Fibroblast of skin of left biceps (primary cell): ENCODE measurements around the gene PWWP2A.
A peak's percentile ranks its signal among the peaks of the same experiment; 100 is the strongest.
"Not testable (repeated sequence)": the region's sequence is repeated elsewhere in the genome, so short reads cannot be mapped to it uniquely, and the experiment has no call there.

Experiments used
- DNase-seq, 2 experiments: peaks; one replicate each; pipeline ENCODE4 v3.0.0-alpha.2; 2013; ENCODE audit warnings: low read depth in 2 of 2

The PWWP2A gene, protein sequence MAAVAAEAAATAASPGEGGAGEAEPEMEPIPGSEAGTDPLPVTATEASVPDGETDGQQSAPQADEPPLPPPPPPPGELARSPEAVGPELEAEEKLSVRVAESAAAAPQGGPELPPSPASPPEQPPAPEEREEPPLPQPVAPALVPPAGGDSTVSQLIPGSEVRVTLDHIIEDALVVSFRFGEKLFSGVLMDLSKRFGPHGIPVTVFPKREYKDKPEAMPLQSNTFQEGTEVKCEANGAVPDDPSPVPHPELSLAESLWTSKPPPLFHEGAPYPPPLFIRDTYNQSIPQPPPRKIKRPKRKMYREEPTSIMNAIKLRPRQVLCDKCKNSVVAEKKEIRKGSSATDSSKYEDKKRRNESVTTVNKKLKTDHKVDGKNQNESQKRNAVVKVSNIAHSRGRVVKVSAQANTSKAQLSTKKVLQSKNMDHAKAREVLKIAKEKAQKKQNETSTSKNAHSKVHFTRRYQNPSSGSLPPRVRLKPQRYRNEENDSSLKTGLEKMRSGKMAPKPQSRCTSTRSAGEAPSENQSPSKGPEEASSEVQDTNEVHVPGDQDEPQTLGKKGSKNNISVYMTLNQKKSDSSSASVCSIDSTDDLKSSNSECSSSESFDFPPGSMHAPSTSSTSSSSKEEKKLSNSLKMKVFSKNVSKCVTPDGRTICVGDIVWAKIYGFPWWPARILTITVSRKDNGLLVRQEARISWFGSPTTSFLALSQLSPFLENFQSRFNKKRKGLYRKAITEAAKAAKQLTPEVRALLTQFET

GRCh38 chr5:160119142-160119904 is at the start of gene PWWP2A:
Gene PWWP2A (minus strand): TSS chr5:160119450. CDS start chr5:160119388, 62 bp downstream.
- peak; percentile 100 for DNase-seq

- DNase-seq: no peak
These were observed 48.4 kb upstream of the PWWP2A start for GRCh38 chr5:160167624-160168165.

- no peak for DNase-seq
These were observed 47.8 kb upstream of the PWWP2A start for GRCh38 chr5:160166973-160167623.

DNA sequence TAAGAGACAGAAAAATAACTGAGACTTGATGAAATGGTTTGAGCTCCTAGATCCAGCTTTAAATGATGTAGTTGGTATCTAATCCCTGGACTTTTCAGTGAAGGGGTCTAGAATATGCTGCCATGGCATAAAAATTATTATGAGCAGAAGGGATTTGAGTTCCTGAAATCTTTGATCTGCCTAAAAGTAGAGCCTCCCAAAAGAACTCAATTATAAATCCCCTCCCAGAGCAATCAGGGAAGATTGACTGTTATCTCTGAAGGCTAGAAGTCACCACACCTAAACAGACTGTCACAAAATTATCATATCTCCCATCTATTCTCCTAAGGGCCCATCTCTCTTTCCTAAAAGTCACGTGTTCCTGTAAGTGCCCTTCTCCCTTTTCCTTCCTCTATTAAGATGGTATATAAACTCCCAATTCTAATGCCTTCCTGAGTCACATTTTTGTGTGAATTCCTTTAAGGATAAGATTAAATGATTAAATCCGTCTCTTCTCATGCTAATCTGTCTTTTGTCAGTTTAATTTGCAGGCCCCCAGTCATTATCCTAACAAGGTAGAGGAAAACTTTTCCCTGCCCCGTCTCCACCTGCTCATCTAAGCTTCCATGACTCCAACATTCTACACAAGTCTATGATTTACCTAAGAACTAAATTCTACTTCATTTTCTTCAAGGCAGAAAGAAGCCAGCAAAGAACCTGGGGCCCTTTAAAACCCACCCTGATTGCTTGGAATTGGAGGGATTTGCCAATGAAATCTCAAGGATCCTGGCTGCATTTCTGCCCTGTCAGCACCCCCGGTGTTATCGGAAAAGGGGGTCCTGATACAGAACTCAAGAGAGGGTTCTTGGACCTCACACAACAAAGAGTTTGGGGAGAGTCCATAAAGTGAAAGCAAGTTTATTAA is 47.1 kb upstream of the PWWP2A start:
- DNase-seq: no peak

DNA sequence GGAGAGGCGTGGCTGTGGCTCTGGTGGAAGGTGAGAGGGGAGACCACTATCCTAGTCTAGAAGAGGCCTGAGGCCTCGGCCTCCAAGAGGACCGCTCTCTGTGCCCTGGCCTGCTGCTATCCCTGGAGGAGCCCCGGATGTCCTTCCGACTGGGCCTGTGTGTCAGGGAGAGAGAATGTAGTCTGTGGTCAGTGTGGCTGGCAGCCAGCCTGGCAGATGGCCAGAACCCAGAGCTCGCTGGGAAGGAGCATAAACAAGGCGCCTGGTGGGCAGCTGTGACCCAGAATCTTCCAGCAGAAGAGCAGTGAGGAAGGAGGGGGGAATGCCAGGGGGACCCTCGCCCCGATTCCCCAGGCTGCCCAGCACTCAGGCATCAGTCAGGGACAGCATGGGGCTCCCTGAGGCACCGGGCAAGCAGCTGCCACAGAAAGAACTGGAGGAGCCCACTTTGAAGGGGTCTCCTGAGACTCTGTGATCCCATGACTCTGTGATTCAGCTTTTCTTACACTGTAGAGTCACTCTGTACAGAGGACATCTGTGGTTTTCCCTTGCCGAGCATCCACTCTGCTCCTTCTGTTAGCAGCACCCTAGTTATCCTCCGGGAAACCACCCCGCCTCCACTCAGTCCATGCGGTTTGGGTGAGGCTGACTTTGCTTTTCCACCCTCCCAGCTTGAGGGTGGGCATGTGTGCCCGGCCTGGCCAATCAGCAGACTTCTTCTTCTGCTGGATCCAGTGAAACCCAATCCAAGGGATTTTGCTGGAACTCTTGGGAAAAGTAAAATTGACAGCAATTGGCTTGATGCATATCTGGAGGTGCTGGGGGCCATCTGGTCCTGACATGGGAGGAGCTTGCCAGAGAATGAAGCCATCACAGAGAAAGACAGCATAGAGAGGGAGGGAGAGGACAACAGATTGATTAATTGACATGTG is 46.2 kb upstream of the PWWP2A start:
- DNase-seq: peak; percentile 96

- DNase-seq: no peak
These were observed 43.7 kb upstream of the PWWP2A start for GRCh38 chr5:160162910-160163309.

DNA sequence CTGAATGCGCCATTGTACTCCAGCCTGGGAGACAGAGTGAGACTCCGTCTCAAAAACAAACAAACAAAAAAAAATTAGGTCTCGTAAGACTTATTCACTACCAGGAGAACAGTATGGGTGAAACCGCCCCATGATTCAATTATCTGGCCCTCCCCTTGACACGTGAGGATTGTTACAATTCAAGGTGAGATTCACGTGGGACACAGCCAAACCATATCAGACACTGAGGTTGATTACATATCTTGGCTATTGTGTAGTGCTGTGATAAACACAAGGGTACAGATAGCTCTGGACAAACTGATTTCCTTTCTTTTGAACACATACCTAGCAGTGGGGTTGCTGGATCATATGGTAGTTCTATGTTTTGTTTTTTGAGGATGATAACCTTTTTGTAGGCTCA is 42.4 kb upstream of the PWWP2A start:
- no peak for DNase-seq

DNA sequence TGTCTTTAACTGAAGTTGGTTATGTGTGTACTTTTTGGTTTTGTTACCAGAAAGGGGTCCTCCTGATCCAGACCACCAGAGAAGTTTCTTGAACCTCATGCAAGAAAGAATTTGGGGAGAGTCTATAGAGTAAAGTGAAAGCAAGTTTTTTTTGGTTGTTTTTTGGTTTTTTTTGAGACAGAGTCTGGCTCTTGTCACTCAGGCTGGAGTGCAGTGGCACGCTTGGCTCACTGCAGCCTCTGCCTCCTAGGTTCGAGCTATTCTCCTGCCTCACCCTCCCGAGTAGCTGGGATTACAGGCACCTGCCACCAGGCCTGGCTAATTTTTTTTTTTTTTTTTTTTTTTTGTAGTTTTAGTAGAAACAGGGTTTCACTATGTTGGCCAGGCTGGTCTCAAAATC is 41.6 kb upstream of the PWWP2A start:
- DNase-seq: not testable (repeated sequence)

DNA sequence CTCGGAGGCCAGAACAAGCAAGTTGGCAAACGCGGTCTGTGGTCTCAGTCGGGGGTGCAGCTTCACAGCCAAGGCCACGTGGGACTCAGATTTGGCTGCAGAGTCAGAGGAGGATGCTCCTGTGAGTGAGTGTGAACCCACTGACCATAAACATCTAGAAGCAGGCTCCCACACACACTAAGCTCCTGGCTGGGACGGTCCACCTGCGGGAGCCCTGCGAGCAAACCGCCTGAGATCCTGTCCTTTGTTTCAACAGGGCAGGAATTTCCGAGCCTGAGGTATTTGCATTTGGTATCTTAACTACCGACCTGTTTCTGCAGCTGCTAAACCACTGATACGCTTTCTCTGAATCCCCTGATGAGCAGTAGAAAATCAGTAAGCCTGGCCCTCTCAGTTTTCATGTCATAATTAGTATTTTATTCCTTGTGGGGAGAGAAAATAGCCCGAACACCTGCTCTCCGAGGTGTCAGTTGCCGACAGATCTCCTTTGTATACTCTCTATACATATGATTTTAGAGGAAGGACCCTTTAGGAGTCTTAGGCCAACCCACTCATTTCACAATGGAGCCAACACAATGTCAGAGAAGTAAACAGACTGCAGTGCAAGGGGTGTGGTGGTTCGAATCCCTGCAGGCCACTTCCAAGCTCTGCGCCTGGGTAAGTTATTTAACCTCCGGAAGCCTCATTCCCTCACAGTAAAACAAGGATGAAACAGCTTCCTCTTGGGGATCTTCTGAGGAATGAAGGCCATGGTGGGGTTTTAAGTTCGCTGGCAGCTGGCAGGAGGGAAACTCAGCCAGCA is 40.9 kb upstream of the PWWP2A start:
- DNase-seq: no peak

DNA sequence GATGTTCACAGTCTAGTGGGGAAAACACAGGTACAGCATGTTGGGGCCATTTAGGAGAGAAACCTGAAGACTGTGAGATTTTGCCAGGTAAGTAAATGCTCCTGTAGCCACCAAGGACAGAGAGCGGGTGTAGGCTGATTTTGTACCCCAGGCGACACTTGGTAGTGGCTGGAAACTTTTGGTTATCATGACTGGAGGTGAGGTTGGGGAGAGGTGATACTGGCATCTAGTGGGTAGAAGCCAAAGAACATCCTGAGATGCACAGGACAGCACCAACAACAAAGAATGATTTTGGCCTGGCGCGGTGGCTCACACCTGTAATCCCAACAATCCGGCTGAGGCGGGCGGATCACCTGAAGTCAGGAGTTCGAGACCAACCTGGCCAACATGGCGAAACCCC is 38.8 kb upstream of the PWWP2A start:
- DNase-seq: no peak

GRCh38 chr5:160155017-160155750 is 35.9 kb upstream of the PWWP2A start:
- DNase-seq: no peak

DNA sequence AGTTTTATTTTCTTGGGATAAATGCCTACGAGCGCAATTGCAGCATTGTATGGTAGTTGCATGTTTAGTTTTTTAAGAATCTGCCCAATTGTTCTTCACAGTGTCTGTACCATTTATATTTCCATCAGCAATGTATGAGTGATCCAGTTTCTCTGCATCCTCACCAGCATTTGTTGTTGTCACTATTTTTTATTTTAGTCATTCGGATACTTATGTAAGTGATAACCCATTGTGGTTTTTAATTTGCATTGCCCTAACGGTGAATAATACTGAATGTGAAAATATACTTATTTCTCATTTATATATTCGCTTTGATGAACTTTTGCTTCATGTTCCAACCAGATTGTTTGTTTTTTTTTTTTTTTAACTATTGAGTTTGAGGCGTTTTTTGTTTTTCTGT is 33.7 kb upstream of the PWWP2A start:
- no peak for DNase-seq

DNA sequence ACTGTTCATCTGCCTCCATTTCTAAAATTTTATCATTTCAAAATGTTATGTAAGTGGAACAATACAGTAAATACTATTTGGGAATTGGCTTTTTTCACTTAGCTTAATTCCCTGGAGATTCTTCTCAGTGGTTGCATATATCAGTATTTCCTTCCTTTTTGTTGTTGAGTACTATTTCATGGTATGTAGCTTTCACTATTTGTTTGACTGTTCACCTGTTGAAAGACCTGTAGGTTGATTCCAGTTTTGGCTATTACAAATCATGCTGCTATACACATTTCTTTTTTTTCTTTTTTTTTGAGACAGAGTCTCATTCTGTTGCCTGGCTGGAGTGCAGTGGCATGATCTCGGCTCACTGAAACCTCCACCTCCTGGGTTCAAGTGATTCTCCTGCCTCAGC is 33.0 kb upstream of the PWWP2A start:
- DNase-seq: no peak

DNA sequence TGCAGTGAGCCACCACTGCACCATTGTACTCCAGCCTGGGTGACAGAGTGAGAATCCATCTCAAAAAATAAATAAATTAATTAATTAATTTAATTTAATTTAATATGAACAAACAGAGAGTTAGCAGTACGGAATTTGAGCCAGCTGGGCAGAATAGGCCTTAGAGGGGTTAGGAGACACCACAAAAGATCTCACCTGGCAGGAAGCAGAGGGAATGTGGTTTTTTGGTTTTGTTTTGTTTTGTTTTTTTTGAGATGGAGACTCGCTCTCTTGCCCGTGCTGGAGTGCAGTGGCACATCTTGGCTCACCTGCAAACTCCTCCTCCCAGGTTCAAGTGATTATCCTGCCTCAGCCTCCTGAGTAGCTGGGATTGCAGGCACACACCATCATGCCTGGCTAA is 31.8 kb upstream of the PWWP2A start:
- DNase-seq: no peak

- DNase-seq: no peak
These were observed 31.1 kb upstream of the PWWP2A start for GRCh38 chr5:160150381-160150780.

DNA sequence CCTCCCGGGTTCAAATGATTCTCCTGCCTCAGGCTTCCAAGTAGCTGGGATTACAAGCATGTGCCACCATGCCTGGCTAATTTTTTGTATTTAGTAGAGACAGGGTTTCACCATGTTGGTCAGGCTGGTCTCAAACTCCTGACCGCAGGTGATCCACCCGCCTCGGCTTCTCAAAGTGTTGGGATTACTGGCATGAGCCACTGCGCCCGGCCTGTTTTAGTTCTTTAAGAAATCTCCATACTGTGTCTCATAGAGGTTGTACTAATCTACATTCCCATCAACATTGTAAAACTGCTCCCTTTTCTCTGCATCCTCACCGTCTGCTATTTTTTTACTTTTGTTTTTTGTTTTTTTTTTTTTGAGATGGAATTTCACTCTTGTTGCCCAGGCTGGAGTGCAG is 25.2 kb upstream of the PWWP2A start:
- not testable (repeated sequence) for DNase-seq

DNA sequence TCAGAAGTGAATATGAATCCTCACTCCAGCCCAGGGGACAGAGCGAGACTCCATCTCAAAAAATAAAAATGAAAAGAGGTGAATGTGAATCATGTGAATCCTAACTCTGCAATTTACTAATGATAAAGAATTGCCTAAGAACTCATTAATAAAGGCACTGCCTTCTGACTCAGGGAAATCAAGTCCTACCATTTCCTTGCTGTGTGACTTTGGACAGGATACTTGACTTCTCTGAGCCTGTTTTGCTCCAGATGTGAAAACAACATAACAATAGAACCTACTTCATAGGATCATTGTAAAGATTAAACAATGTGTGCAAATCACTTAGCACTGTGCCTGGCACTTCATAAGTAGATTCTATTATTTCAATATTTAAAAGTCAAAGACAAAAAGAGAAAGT is 15.1 kb upstream of the PWWP2A start:
- DNase-seq: no peak

GRCh38 chr5:160133918-160134304 is 14.7 kb upstream of the PWWP2A start:
- DNase-seq: no peak
